AG09319 (cell line): ENCODE data around the gene FASTKD2.

ENCODE experiments used
- DNase-seq: peaks from one replicate; pipeline ENCODE4 v3.0.0-alpha.2; 2010; ENCODE audit warnings: low read depth; ENCODE audit errors: extremely low read depth
- CTCF ChIP-seq: IDR thresholded peaks from 2 replicates; pipeline ENCODE4 v1.5.1; 2011; ENCODE audit warnings: low read depth, mild to moderate bottlenecking, inconsistent platforms, low read length, moderate library complexity

The FASTKD2 gene

GRCh38 chr2:206790311-206790935 is 25.0 kb downstream of the FASTKD2 start:
- DNase-seq = peak; percentile 22
- TF ChIP-seq CTCF = no peak

GRCh38 chr2:206792645-206793044 is 27.2 kb downstream of the FASTKD2 start:
- no peak for TF ChIP-seq CTCF
- DNase-seq = no peak

GRCh38 chr2:206797376-206797775 is 32.0 kb downstream of the FASTKD2 start:
- no peak for DNase-seq
- no peak for TF ChIP-seq CTCF

DNA sequence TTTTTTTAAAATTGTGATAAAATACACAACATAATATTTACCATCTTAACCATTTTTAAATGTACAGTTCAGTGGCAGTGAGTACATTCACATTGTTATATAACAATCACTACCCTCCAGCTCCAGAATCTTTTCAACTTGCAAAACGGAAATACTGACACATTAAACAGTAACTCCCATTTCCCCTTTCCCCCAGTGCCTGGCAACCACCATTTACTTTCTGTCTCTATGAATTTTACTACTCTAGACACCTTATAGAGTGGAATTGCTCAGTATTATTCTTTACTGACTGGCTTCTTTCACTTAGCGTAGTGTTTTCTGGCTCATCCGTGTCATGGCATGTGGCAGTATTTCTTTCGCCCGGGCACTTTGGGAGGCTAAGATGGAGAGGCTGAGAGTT is 32.6 kb downstream of the FASTKD2 start:
- TF ChIP-seq CTCF = no peak
- no peak for DNase-seq

DNA sequence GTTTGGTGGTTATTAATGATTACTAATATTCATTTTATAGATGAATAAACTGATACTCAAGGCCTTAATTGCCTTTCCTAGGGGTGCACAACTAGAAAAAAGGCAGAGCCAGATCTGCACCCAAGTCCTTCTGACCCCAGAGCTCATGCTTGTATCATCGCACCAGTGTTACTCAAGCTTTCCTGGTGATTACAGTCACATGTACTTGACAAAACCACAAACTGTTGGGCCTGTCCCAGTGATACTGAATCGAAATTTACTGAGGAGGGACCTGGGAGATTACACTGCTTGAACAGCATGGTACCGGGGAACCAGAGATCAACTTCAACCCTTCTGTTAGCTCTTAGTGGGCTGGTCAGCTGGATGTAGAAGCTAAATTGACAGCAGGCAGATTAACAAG is 33.7 kb downstream of the FASTKD2 start:
- no peak for DNase-seq
- TF ChIP-seq CTCF = no peak

DNA sequence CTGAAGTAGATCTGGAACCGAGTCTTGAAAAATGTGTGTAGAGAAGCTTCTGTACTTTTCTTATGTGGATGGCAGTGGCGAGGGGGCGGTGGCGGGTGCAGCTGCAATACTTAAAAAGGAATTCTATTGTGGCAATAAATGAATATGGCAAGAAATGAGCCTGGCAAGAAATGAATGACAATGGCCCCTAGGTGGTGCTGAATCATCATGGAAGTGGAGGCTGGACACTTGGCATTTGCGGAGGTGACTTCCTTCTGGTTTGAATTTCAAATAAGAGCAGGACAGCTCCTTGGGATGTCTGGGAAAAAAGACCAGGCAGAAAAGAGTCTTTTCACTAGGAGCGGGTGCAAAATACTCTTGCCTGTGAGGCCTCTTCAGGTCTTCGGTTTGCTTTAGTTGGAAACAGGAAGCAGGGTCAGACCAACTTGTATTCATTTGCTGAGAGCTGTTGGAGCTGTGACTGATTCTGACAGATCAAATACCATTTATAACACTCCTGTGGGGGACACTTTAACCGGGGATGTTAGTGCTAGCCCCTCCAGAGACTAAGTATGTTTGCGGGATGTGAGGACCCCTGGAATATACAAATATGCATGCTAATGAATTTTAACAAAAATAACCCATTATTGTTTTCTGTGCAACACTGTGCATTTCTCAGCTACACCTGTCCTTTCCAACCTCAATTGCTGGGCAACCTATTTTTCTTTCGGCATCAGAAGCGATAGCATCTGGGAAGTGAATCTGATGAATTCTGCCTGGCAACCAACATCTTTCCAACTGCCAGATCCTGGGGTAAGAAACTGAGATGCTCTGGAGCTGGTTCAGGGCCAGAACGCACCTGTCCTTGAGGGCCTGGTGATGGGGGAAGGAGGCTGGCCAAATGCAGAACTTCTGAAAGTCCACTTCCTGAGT is 35.4 kb downstream of the FASTKD2 start:
- peak; percentile 66 for TF ChIP-seq CTCF

More for the DNA sequence above, 35.4 kb downstream of the FASTKD2 start:
- DNase-seq = peak; percentile 32
